SIG-M5 treated with dmso at 0.1 percent for 504 hours (cell line): ENCODE results near the gene ARIH2.

ENCODE experiments used
- DNase-seq: peaks from one replicate; lab custom pipeline; 2025; ENCODE audit not compliant: unreplicated experiment; lab: John Stamatoyannopoulos, UW

ARIH2 gene

GRCh38 chr3:48928679-48929078 is 10.0 kb downstream of the ARIH2 start:
- DNase-seq = no peak

GRCh38 chr3:48929358-48930035 is 10.9 kb downstream of the ARIH2 start:
- DNase-seq = no peak

GRCh38 chr3:48930590-48930989 is 11.9 kb downstream of the ARIH2 start:
- no peak for DNase-seq

DNA sequence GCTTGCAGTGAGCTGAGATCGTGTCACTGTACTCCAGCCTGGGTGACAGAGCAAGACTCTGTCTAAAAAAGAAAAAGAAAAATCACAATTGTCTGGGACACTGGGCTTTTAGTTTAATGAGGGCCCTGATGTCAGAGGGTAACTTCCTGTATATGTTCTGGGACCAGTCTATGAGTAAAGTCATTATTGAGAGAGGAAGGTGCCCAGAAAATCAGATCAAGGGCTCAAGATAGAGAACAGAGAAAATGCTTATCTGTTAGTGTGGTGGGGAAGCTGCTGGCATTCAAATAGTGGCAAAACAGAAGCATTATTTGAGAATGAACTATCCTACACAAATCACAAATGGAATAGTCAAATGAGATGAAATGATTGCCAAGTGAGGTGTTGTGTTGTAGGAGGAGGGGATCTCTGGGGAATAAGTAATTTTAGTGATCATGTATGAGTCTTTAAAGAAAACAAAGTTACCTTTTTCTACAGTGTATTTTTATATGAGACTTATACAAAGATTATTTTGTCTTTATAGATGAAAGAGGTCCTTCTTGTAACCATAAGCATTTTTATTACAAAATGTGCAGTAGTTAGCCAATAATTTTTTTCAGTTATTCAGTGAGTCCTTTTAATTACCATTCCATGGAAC is 13.4 kb downstream of the ARIH2 start:
- DNase-seq = no peak

- no peak for DNase-seq
Observed at GRCh38 chr3:48934333-48934991, 15.8 kb downstream of the ARIH2 start.

- DNase-seq = peak; percentile 12
Observed at GRCh38 chr3:48935530-48935929, 16.9 kb downstream of the ARIH2 start.

GRCh38 chr3:48938156-48938555 is 19.5 kb downstream of the ARIH2 start:
- DNase-seq = no peak

DNA sequence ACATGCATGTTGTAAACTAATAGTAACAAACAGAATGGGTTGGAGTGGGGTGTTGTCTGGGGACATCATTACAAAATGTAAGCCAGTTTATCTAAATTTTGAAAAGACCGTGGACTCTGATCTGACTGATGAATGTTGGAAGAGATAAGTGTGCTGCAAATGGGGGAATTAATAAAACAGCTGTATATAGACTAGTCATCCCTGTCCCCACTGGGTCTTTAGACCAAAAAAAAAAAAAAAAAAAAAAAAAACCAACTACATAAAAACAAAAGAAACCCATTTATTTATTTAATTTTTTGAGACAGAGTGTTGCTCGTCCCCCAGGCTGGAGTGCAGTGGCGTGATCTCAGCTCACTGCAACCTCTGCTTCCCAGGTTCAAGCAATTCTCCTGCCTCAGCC is 20.0 kb downstream of the ARIH2 start:
- DNase-seq = no peak

DNA sequence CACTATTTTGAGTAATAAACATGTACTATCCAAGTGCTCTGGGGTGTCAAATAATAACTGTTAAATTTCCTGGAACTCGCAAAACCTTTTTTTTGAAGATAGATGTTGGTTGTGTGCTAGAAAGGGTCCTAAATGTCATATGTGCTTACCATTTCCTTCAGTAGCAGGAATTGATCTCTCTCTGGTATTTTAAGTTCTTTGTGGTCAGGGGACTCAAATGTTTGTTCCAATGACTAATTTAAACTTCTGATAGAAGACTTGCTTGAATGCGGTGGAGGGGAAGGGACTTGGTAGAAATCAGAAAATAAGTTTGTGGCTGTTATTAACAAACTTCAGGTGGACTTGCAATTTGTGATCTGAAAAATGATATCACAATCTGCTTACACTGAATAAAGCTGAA is 26.8 kb downstream of the ARIH2 start:
- DNase-seq = no peak

DNA sequence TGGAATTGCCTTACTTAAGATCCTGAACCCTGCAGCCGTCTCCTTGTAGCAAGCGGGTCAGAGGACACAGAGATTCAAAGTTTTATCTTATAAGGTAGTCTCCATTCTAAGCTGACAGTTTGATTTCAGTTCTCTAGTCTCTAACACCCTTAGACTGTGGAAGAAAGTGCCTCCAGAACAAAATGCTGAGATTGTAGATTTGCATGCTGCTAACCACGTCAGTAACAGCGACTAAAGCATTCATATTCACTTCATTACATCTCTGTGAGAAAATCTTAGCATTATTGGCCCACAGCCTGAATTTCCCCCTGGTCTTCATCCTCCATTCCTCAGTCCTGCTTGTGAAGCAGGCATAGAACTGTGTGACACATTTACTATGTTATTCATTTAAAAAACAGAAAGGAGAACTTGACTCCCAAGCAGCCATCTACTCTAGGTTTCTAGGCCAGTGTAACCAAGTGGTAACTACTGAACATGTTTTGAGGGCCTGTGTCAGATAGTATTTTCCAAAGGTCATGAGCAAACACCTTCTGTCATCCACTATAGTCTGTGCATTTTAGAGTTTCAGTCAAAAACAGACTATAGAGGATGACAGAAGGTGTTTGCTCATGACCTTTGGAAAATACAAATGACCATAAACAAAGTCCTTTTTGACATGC is 27.4 kb downstream of the ARIH2 start:
- DNase-seq = no peak

DNA sequence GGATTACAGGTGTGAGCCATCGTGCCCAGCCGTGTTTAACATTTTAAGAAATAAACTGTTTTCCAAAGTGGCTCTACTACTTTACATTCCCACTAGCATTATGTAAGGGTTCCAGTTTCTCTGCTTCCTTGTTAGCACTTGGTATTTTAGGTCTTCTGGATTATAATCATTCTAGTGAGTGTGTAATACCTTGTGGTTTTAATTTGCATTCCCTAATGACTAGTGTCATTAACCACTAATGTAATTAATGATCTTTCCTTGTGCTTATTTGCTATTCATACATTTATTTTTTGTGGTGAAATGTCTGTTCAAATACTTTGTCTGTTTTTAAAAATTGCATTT is 30.7 kb downstream of the ARIH2 start:
- DNase-seq = no peak

- DNase-seq = no peak
Observed at GRCh38 chr3:48950051-48950450, 31.4 kb downstream of the ARIH2 start.

GRCh38 chr3:48951764-48952163 is 33.1 kb downstream of the ARIH2 start:
- DNase-seq = no peak

DNA sequence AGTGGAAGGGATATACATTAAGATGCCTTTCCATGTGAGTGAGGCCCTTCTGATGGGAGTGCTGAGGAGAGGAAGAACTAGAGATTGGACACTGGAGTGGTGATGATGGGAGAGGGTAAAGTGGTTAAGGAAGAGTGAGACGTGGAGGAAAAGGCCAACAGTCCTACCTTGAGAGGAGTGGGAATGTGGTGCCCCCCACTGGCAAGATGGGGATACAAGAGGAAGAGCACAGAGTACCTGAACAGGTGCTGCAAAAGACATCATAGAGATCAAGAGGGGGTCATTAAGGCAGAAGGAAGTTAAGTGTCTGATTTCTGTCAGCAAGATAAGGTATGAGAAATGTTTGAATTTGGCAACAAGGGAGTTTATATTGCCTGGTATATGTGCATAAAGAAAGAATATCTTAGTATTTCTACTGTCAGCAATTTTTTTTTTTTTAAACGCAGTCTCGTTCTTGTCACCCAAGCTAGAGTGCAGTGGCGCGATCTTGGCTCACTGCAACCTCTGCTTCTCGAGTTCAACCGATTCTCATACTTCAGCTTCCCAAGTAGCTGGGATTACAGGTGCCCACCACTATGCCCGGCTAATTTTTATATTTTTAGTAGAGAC is 34.0 kb downstream of the ARIH2 start:
- no peak for DNase-seq

DNA sequence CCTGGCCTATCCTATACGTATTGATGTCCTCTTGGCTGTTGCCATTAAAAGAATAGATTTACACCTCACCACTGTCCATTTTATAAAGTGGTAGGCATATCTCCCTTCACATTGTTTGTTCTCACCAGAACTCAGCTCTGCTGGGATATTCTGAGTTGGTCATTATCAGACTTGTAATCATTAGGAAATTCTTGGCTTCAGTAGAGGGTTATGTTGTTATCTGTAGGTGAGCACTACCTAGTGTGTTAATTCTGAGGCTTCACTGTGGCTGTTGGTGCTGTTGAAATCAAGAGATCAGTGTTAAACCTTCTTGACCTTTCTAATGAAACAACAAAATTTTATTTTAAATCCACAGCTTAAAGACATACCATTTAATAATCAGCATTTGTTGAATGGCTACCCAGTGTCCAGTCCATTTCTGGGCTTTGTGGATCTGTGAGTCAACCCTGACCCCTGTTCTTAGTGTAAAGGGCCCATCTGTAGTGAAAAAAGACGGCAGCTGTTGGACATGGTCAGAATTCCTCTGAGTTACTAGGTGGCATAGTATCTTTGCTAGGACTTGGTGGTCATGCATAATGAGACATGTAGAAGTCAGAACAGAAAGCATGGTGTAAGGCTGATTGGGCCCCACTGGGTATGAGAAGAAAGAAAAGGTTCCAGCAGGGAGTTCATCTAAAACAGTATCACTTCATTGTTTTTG is 38.5 kb downstream of the ARIH2 start:
- no peak for DNase-seq

- DNase-seq = no peak
Observed at GRCh38 chr3:48960841-48961413, 42.3 kb downstream of the ARIH2 start.

- no peak for DNase-seq
Observed at GRCh38 chr3:48962340-48962739, 43.7 kb downstream of the ARIH2 start.

DNA sequence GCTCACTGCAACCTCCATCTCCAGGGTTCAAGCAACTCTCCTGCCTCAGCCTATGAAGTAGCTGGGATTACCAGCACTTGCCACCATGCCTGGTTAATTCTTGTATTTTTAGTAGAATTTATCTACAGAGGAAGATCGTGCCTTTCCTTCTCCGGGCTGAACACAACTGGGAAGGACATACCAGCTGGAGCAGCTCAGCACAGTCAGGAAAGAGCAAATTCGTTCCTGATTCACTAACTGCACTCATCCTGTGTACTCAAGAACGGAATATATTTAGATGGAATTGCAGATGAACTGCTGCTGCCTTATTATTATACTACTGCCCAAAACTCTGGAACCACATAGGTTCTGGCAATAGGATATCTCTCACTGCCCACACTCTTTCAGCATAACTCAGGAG is 44.3 kb downstream of the ARIH2 start:
- no peak for DNase-seq

- DNase-seq = no peak
Observed at GRCh38 chr3:48963591-48963990, 44.9 kb downstream of the ARIH2 start.

- DNase-seq = no peak
Observed at GRCh38 chr3:48966367-48966766, 47.7 kb downstream of the ARIH2 start.

- DNase-seq = no peak
Observed at GRCh38 chr3:48966876-48967361, 48.3 kb downstream of the ARIH2 start.
